AG04449 (cell line): ENCODE data around the gene CASP8.

Experiments
- CTCF ChIA-PET: fragments of 350-600 bp; formaldehyde crosslinking; extraction: SDS; loops from one replicate; lab custom pipeline; 2021; ENCODE audit warnings: antibody characterized with exemption; lab: Yijun Ruan, JAX
- POLR2A ChIA-PET: fragments of 400-600, 350-600 bp; formaldehyde crosslinking; extraction: SDS; loops from one replicate; lab custom pipeline; 2020; ENCODE audit warnings: antibody characterized with exemption, inconsistent platforms; lab: Yijun Ruan, JAX
- DNase-seq: peaks from one replicate; pipeline ENCODE4 v3.0.0-alpha.2; 2010; ENCODE audit warnings: low read depth, low spot score
- H3K4me3 ChIP-seq: 2 replicates; pipeline ENCODE4 v1.5.1; 2011; ENCODE audit warnings: low read depth, mild to moderate bottlenecking, control low read depth, low read length
- TF ChIP-seq, protein P1 (sequence below): IDR thresholded peaks from one replicate; pipeline ENCODE4 v1.5.1; 2011; ENCODE audit warnings: mild to moderate bottlenecking, moderate library complexity, low read length, control low read depth, inconsistent platforms; ENCODE audit not compliant: insufficient read depth; ENCODE audit errors: missing control alignments

The CASP8 gene

GRCh38 chr2:201223089-201224073, 37.0 kb upstream of the CASP8 start:
- CTCF ChIA-PET, result interaction anchor here (1.0 to 6.3 kb wide), 3 partner anchors 9 to 317 kb away, joined by 3 to 63 read pairs (median 12); no protein-coding TSS in a partner anchor
- POLR2A ChIA-PET, result no interaction called here
- no peak for DNase-seq
- no peak overlapping the region; the same call in 1 of the 2 replicates for H3K4me3 ChIP-seq
- TF ChIP-seq, protein P1, sequence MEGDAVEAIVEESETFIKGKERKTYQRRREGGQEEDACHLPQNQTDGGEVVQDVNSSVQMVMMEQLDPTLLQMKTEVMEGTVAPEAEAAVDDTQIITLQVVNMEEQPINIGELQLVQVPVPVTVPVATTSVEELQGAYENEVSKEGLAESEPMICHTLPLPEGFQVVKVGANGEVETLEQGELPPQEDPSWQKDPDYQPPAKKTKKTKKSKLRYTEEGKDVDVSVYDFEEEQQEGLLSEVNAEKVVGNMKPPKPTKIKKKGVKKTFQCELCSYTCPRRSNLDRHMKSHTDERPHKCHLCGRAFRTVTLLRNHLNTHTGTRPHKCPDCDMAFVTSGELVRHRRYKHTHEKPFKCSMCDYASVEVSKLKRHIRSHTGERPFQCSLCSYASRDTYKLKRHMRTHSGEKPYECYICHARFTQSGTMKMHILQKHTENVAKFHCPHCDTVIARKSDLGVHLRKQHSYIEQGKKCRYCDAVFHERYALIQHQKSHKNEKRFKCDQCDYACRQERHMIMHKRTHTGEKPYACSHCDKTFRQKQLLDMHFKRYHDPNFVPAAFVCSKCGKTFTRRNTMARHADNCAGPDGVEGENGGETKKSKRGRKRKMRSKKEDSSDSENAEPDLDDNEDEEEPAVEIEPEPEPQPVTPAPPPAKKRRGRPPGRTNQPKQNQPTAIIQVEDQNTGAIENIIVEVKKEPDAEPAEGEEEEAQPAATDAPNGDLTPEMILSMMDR, result no peak

GRCh38 chr2:201228271-201228911, 31.9 kb upstream of the CASP8 start:
- TF ChIP-seq, protein P1, result no peak
- no peak overlapping the region for H3K4me3 ChIP-seq
- DNase-seq, result no peak
- CTCF ChIA-PET, result no interaction called here
- POLR2A ChIA-PET, result no interaction called here

DNA sequence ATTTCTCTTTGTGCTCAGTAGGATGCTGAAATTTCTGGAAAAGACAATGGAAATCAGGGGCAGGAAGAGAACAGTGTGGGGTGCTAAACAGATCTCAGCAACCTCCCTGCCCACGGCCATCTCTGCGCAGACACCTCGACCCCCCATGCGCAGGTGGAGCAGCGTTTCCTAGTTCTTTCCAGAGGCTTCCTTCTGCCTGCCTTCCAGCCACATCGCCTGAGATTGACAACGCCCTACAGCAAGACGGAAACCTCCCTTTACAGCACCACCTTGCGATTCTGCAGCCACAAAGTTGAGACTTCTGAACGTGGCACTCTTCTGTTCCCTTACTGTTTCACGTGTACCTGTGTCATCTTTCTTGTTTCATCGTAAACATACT, 31.4 kb upstream of the CASP8 start:
- ChIA-PET POLR2A (no interaction called here), CTCF (interaction anchor here (0.7 to 1.8 kb wide), 2 partner anchors 10 to 325 kb away, joined by 3 to 4 read pairs; no protein-coding TSS in a partner anchor)
- no peak for DNase-seq
- H3K4me3 ChIP-seq, result no peak overlapping the region
- TF ChIP-seq, protein P1, result no peak

GRCh38 chr2:201231781-201232466, 28.4 kb upstream of the CASP8 start:
- no peak overlapping the region for H3K4me3 ChIP-seq
- POLR2A ChIA-PET, result interaction anchor here (0.9 kb wide), 1 partner anchor 326 kb away, joined by 4 read pairs; no protein-coding TSS in a partner anchor
- TF ChIP-seq, protein P1, result peak; percentile 87
- peak; percentile 47 for DNase-seq
- CTCF ChIA-PET, result interaction anchor here (0.6 to 3.2 kb wide), 82 partner anchors 10 to 947 kb away, joined by 3 to 63 read pairs (median 4); partner anchors contain the start of genes CASP10, CASP8, CFLAR and FLACC1

- no peak overlapping the region for H3K4me3 ChIP-seq
Observed at GRCh38 chr2:201232467-201232815, 27.9 kb upstream of the CASP8 start.

More at GRCh38 chr2:201232467-201232815, 27.9 kb upstream of the CASP8 start:
- ChIA-PET POLR2A (no interaction called here), CTCF (interaction anchor here (0.6 to 3.2 kb wide), 80 partner anchors 10 to 946 kb away, joined by 3 to 63 read pairs (median 4); partner anchors contain the start of genes CASP10, CASP8, CFLAR and FLACC1)
- DNase-seq, result no peak
- TF ChIP-seq, protein P1, result no peak
